HepG2 (cell line): ENCODE data around the gene TNS1. TPM values are rescaled to one million over a fixed set of nuclear protein-coding genes. Genes with fewer than 3 reads are reported as not detected.
A peak's percentile ranks its signal among the peaks of the same experiment; 100 is the strongest.

Experiments
- BRD4 ChIP-seq: sonication (generic); formaldehyde crosslinking; IDR thresholded peaks from 2 replicates; pipeline ENCODE4 v1.4.0; 2020; ENCODE audit warnings: missing genetic modification reagents
- FOXA1 ChIP-seq, 2 experiments: fragments of 450-650 bp in 1 of 2; sonication (generic) in 1 of 2; formaldehyde crosslinking in 1 of 2; IDR thresholded peaks; 2 replicates each; pipeline versions ENCODE4 v1.4.0 to v1.6.1; 2016 to 2020; ENCODE audit warnings: missing genetic modification reagents in 1 of 2
- FOXK2 ChIP-seq: fragments of 450-650 bp; IDR thresholded peaks from 2 replicates; pipeline ENCODE4 v1.6.1; 2016
- GTF2F1 ChIP-seq: fragments of 150-350 bp; IDR thresholded peaks from 2 replicates; pipeline ENCODE4 v1.6.1; 2014; ENCODE audit warnings: low read length
- NONO ChIP-seq, 2 experiments: fragments of 450-650 bp in 1 of 2; sonication (generic) in 1 of 2; formaldehyde crosslinking in 1 of 2; IDR thresholded peaks in 1 of 2; conservative IDR thresholded peaks in 1 of 2; 2 replicates each; pipeline versions ENCODE4 v1.6.1 to v1.8.0; 2017 to 2022; ENCODE audit warnings: mild to moderate bottlenecking in 1 of 2, missing genetic modification reagents in 1 of 2, moderate library complexity in 1 of 2
- PAX8 ChIP-seq: sonication (generic); formaldehyde crosslinking; IDR thresholded peaks from 2 replicates; pipeline ENCODE4 v1.8.0; 2022; ENCODE audit warnings: mild to moderate bottlenecking, missing genetic modification reagents, borderline replicate concordance
- PCBP1 ChIP-seq: fragments of 200-400 bp; formaldehyde crosslinking; IDR thresholded peaks from 2 replicates; pipeline ENCODE4 v1.6.1; 2017; ENCODE audit warnings: mild to moderate bottlenecking, low read depth, low read length, borderline replicate concordance
- RFX1 ChIP-seq: fragments of 450-650 bp; IDR thresholded peaks from 2 replicates; pipeline ENCODE4 v1.6.1; 2017
- RXRA ChIP-seq: sonication (generic); formaldehyde crosslinking; IDR thresholded peaks from 2 replicates; pipeline ENCODE4 v1.5.1; 2020; ENCODE audit warnings: missing genetic modification reagents
- SATB2 ChIP-seq: sonication (generic); formaldehyde crosslinking; IDR thresholded peaks from 2 replicates; pipeline ENCODE4 v1.5.0; 2020; ENCODE audit warnings: missing genetic modification reagents
- SP4 ChIP-seq: sonication (generic); formaldehyde crosslinking; IDR thresholded peaks from 2 replicates; pipeline ENCODE4 v1.8.1; 2023; ENCODE audit warnings: mild to moderate bottlenecking, missing genetic modification reagents
- SRSF9 ChIP-seq: fragments of 200-400 bp; formaldehyde crosslinking; IDR thresholded peaks from 2 replicates; pipeline ENCODE4 v1.6.1; 2018; ENCODE audit warnings: borderline replicate concordance, mild to moderate bottlenecking, low read depth, low read length; ENCODE audit not compliant: insufficient read depth, poor library complexity, severe bottlenecking
- SRY ChIP-seq: sonication (generic); formaldehyde crosslinking; IDR thresholded peaks from 2 replicates; pipeline ENCODE4 v1.8.0; 2022; ENCODE audit warnings: mild to moderate bottlenecking, missing genetic modification reagents
- ZFY ChIP-seq: sonication (generic); formaldehyde crosslinking; IDR thresholded peaks from 2 replicates; pipeline ENCODE4 v1.4.0; 2020; ENCODE audit warnings: missing genetic modification reagents
- ZNF343 ChIP-seq: sonication (generic); formaldehyde crosslinking; IDR thresholded peaks from 2 replicates; pipeline ENCODE4 v1.4.0; 2020; ENCODE audit warnings: mild to moderate bottlenecking, missing genetic modification reagents
- ZNF431 ChIP-seq: sonication (generic); formaldehyde crosslinking; IDR thresholded peaks from 2 replicates; pipeline ENCODE4 v1.9.0; 2022; ENCODE audit warnings: missing genetic modification reagents, low read depth, mild to moderate bottlenecking, borderline replicate concordance
- ZNF597 ChIP-seq: sonication (generic); formaldehyde crosslinking; IDR thresholded peaks from 2 replicates; pipeline ENCODE4 v1.5.0; 2020; ENCODE audit warnings: missing genetic modification reagents
- ZNF616 ChIP-seq: sonication (generic); formaldehyde crosslinking; IDR thresholded peaks from 2 replicates; pipeline ENCODE4 v1.5.0; 2020; ENCODE audit warnings: low read depth, mild to moderate bottlenecking, missing genetic modification reagents
- polyA plus RNA-seq, 8 experiments: library from polyadenylated mRNA; depleted of rRNA in 3 of 8; stranded (reverse) in 7 of 8; unstranded in 1 of 8; fragments of >200 nt; fragmentation: Illumina TruSeq in 4 of 8; extraction: Trizol in 4 of 8; gene quantifications; 2 replicates each; pipeline versions ENCODE4 v1.2.1 to v1.2.3, GENCODE V29; 2011 to 2016; ENCODE audit warnings: low read depth in 4 of 8, missing spikeins in 1 of 8, mixed read lengths in 1 of 8; ENCODE audit not compliant: insufficient read depth in 1 of 8
- total RNA-seq, 5 experiments: library from RNA; depleted of rRNA; stranded (reverse); fragments of >200 nt; fragmentation: Illumina TruSeq; extraction: Trizol; gene quantifications; 2 replicates each; pipeline ENCODE4 v1.2.3, GENCODE V29; 2016; ENCODE audit warnings: low read depth in 1 of 5
- TF ChIP-seq, protein P1 (sequence below): sonication (generic); formaldehyde crosslinking; IDR thresholded peaks from 2 replicates; pipeline ENCODE4 v1.5.0; 2020; ENCODE audit warnings: mild to moderate bottlenecking, missing genetic modification reagents, borderline replicate concordance
- TF ChIP-seq, protein P2 (sequence below): fragments of 450-650 bp; IDR thresholded peaks from 2 replicates; pipeline ENCODE4 v1.6.1; 2017; ENCODE audit warnings: mild to moderate bottlenecking
- TF ChIP-seq, protein P3 (sequence below): sonication (generic); formaldehyde crosslinking; IDR thresholded peaks from 2 replicates; pipeline ENCODE4 v1.8.0; 2023; ENCODE audit warnings: mild to moderate bottlenecking, missing genetic modification reagents

Gene TNS1
- total and polyA plus RNA-seq, 2 of the 13 experiments (the other 11 are each of a cell fraction or from before 2014, with no cell fraction given) = 1.9 to 118 TPM

DNA sequence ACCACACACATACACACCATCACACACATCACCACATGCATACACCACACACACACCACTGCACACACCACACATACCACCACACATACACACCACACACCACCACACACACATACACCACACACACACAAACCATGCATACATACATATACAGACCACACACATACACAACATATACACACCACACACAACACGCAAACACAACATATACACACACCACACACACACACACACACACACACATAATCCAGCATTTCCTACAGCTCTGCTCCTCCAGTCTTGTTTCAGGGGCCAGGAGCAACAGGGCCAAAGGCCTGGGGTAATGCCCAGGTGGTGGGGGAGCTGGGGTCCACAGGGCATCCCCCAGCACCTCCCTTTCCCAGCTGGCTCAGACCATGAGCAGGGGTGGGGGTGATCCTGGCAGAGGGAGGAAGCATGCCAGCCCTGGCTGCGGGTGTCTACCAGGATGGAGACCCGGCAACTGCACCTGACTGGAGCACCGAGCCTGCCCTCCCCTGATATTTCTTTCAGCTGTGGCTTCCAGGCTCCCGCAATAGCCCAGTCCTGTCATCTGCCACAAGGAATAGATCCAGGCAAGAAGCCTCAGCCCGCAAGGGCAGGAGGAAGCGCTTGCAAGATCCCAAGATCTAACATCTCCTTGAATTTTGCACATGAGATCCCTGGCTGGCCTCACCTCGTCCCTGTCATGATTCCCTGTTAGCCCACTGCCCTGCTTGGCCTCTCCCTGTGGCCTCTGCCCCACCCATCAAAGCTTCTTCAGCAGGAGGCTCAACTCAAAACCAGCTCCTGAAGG is 196.9 kb downstream of the TNS1 start (continued):
- TF ChIP-seq, protein P1, sequence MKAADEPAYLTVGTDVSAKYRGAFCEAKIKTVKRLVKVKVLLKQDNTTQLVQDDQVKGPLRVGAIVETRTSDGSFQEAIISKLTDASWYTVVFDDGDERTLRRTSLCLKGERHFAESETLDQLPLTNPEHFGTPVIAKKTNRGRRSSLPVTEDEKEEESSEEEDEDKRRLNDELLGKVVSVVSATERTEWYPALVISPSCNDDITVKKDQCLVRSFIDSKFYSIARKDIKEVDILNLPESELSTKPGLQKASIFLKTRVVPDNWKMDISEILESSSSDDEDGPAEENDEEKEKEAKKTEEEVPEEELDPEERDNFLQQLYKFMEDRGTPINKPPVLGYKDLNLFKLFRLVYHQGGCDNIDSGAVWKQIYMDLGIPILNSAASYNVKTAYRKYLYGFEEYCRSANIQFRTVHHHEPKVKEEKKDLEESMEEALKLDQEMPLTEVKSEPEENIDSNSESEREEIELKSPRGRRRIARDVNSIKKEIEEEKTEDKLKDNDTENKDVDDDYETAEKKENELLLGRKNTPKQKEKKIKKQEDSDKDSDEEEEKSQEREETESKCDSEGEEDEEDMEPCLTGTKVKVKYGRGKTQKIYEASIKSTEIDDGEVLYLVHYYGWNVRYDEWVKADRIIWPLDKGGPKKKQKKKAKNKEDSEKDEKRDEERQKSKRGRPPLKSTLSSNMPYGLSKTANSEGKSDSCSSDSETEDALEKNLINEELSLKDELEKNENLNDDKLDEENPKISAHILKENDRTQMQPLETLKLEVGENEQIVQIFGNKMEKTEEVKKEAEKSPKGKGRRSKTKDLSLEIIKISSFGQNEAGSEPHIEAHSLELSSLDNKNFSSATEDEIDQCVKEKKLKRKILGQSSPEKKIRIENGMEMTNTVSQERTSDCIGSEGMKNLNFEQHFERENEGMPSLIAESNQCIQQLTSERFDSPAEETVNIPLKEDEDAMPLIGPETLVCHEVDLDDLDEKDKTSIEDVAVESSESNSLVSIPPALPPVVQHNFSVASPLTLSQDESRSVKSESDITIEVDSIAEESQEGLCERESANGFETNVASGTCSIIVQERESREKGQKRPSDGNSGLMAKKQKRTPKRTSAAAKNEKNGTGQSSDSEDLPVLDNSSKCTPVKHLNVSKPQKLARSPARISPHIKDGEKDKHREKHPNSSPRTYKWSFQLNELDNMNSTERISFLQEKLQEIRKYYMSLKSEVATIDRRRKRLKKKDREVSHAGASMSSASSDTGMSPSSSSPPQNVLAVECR (CRISPR knock-in tag) = no peak
- no peak for TF ChIP-seq RFX1
- no peak for TF ChIP-seq SRY (CRISPR knock-in tag)
- TF ChIP-seq PCBP1 = no peak
- no peak for TF ChIP-seq ZNF597 (CRISPR knock-in tag)
- peak; percentile 39; the same call in 1 of the 2 replicates for TF ChIP-seq FOXA1 (IDR thresholded peaks at IDR 0.05)
- no peak for TF ChIP-seq FOXA1 (CRISPR knock-in tag; IDR thresholded peaks at IDR 0.05)
- no peak for TF ChIP-seq BRD4 (CRISPR knock-in tag)
- TF ChIP-seq SATB2 (CRISPR knock-in tag) = no peak
- TF ChIP-seq RXRA (CRISPR knock-in tag) = no peak
- TF ChIP-seq ZNF616 (CRISPR knock-in tag) = no peak
- TF ChIP-seq, protein P2, sequence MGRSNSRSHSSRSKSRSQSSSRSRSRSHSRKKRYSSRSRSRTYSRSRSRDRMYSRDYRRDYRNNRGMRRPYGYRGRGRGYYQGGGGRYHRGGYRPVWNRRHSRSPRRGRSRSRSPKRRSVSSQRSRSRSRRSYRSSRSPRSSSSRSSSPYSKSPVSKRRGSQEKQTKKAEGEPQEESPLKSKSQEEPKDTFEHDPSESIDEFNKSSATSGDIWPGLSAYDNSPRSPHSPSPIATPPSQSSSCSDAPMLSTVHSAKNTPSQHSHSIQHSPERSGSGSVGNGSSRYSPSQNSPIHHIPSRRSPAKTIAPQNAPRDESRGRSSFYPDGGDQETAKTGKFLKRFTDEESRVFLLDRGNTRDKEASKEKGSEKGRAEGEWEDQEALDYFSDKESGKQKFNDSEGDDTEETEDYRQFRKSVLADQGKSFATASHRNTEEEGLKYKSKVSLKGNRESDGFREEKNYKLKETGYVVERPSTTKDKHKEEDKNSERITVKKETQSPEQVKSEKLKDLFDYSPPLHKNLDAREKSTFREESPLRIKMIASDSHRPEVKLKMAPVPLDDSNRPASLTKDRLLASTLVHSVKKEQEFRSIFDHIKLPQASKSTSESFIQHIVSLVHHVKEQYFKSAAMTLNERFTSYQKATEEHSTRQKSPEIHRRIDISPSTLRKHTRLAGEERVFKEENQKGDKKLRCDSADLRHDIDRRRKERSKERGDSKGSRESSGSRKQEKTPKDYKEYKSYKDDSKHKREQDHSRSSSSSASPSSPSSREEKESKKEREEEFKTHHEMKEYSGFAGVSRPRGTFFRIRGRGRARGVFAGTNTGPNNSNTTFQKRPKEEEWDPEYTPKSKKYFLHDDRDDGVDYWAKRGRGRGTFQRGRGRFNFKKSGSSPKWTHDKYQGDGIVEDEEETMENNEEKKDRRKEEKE = no peak
- no peak for TF ChIP-seq ZFY (CRISPR knock-in tag)
- no peak for TF ChIP-seq ZNF343 (CRISPR knock-in tag)
- TF ChIP-seq FOXK2 = 0 out of 2 replicates have a peak, but pooled peaks have one; percentile 26
- no peak for TF ChIP-seq PAX8 (CRISPR knock-in tag)
- TF ChIP-seq SRSF9 = no peak
- TF ChIP-seq NONO (IDR thresholded peaks at IDR 0.05) = peak; percentile 93; the same call in 1 of the 2 replicates
- TF ChIP-seq NONO (CRISPR knock-in tag; conservative IDR thresholded peaks at IDR 0.05) = no peak
- TF ChIP-seq ZNF431 = no peak
- TF ChIP-seq SP4 (CRISPR knock-in tag) = no peak
- no peak for TF ChIP-seq GTF2F1
- TF ChIP-seq, protein P3, sequence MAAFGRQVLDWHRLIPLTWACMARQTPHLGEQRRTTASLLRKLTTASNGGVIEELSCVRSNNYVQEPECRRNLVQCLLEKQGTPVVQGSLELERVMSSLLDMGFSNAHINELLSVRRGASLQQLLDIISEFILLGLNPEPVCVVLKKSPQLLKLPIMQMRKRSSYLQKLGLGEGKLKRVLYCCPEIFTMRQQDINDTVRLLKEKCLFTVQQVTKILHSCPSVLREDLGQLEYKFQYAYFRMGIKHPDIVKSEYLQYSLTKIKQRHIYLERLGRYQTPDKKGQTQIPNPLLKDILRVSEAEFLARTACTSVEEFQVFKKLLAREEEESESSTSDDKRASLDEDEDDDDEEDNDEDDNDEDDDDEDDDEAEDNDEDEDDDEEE (CRISPR knock-in tag) = no peak
